Lower leg skin (tissue), 4 donors: ENCODE data around the gene MBOAT1. TPM values are rescaled to one million over a fixed set of nuclear protein-coding genes. Genes with fewer than 3 reads are reported as not detected.

ENCODE experiments used
- DNase-seq, 2 donors: peaks; one replicate each; pipeline ENCODE4 v3.0.0-alpha.2; 2019; ENCODE audit warnings: low spot score in 2 of 2
- H3K4me3 ChIP-seq: fragments of 200-600 bp; sonication (generic); 2 replicates; pipeline ENCODE4 v1.5.1; 2017; ENCODE audit warnings: mild to moderate bottlenecking, low read depth; ENCODE audit not compliant: poor library complexity, severe bottlenecking
- POLR2A ChIP-seq, 2 donors: fragments of 450-650 bp; IDR thresholded peaks; one replicate each; pipeline ENCODE4 v1.6.1; 2016 to 2017; ENCODE audit warnings: antibody characterized with exemption in 2 of 2, mild to moderate bottlenecking in 1 of 2, moderate library complexity in 1 of 2
- whole genome bisulfite sequencing, 2 donors: methylation state at CpG; one replicate each; pipeline ENCODE4 v1.1.5; 2018; 5-methylcytosine and 5-hydroxymethylcytosine counted together
- intact Hi-C: fragments of 100-400 bp; cut with DNase I; formaldehyde crosslinking; loops from one replicate; pipeline ENCODE4 v1.15.0; 2023; ENCODE audit warnings: low total_unique reads
- total RNA-seq, 4 donors: library from RNA; depleted of rRNA; stranded (reverse); fragments of >200 nt; gene quantifications; one replicate each; pipeline ENCODE4 v1.1.0, GENCODE V29; 2016
- TF ChIP-seq, protein P1 (sequence below), 3 donors: fragments of 450-650 bp; IDR thresholded peaks; one replicate each; pipeline ENCODE4 v1.5.1; 2016; ENCODE audit warnings: antibody characterized with exemption in 3 of 3, mild to moderate bottlenecking in 3 of 3, moderate library complexity in 2 of 3

Gene MBOAT1
- total RNA-seq, 4 donors from 2014 or later, result 5.8 to 8.2 (median 6.6) TPM

DNA sequence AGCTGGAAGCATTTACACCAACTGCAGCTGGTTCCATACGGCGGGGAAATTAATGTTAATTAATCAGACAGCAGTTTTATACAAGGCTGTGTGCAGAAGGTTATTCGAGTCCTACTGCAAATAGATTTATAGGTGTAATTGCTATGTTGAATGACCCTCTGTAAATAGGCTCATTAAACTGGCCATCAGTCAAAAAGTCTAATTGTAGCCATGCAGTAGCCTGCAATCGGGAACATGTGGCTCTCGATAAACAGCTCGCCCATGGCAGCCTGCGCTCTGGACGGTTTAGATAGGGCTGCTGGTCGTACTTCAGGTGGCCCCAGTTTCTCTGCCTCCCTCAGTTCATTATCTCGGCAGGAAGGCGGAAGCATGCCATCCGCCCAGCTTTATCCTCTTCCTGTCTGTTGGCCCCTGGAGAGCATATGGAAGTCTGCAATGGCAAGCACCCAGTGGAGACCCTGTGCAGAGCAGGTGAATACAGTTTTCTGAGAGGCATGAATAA lies 143.2 kb downstream of the MBOAT1 start:
- TF ChIP-seq, protein P1, sequence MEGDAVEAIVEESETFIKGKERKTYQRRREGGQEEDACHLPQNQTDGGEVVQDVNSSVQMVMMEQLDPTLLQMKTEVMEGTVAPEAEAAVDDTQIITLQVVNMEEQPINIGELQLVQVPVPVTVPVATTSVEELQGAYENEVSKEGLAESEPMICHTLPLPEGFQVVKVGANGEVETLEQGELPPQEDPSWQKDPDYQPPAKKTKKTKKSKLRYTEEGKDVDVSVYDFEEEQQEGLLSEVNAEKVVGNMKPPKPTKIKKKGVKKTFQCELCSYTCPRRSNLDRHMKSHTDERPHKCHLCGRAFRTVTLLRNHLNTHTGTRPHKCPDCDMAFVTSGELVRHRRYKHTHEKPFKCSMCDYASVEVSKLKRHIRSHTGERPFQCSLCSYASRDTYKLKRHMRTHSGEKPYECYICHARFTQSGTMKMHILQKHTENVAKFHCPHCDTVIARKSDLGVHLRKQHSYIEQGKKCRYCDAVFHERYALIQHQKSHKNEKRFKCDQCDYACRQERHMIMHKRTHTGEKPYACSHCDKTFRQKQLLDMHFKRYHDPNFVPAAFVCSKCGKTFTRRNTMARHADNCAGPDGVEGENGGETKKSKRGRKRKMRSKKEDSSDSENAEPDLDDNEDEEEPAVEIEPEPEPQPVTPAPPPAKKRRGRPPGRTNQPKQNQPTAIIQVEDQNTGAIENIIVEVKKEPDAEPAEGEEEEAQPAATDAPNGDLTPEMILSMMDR (IDR thresholded peaks at IDR 0.05), result no peak
- no peak for TF ChIP-seq POLR2A (IDR thresholded peaks at IDR 0.05)
- no peak for DNase-seq
- WGBS, 2 donors, result 53 to 68% methylated on average over 12 of the region's 12 CpGs
- intact Hi-C loops, result loop anchor here (10.0 kb wide), 1 partner anchor 1474 kb away; no protein-coding TSS in a partner anchor
- H3K4me3 ChIP-seq, result no peak overlapping the region

DNA sequence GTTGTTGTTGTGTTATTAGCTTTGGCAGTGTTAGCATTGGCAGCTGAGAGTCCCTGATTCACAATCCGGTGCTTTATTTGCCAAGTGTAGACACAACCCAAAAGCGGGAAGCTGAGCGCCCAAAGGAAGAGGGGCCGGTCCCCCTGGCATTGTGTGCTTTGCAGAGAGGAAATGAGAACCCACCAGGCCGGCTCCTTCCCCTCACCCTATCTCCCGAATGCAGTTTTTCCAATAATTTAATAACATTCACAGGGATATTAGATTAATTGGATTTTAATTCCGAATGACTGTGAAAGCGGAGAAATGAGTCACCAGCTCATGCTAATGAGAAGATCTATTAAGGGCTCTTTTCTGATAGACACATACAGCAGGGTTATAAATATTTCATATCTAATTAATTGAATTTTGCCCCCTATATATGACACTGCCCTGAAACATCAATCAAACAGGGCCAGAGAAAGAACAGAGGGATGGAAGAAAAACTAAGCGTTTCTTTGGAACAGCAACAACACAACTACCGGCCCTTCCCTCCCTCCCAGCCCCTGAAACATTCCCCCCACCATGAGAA lies 143.8 kb downstream of the MBOAT1 start:
- TF ChIP-seq POLR2A (IDR thresholded peaks at IDR 0.05), result no peak
- TF ChIP-seq, protein P1 (IDR thresholded peaks at IDR 0.05), result no peak
- H3K4me3 ChIP-seq, result no peak overlapping the region
- WGBS, 2 donors, result 67 to 74% methylated on average over 10 of the region's 10 CpGs
- no peak for DNase-seq
- intact Hi-C loops, result loop anchor here (10.0 kb wide), 1 partner anchor 1474 kb away; no protein-coding TSS in a partner anchor

DNA sequence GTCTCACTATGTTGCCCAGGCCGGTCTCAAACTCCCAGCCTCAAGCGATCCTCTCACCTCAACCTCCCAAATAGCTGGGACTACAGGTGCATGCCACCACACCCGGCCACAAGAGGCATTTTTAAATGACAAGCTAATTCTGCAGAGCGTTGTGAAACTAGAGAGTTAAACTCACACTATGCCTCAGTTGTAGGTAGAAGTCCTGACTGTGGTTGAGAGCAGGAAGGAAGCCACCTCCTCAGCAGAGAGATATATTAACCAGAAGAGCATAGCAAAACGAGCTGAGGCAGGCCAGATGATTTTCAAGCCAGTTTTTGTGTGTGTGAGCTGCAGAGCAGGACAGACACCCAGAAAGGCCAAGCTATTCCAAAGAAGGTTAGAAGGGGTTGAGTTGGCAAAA lies 150.3 kb downstream of the MBOAT1 start:
- 74 to 83% methylated on average over 5 of the region's 5 CpGs for WGBS, 2 donors
- intact Hi-C loops, result loop anchor here (10.0 kb wide), 1 partner anchor 1467 kb away; no protein-coding TSS in a partner anchor
- no peak for DNase-seq
- H3K4me3 ChIP-seq, result no peak overlapping the region
- TF ChIP-seq, protein P1 (IDR thresholded peaks at IDR 0.05), result no peak
- TF ChIP-seq POLR2A (IDR thresholded peaks at IDR 0.05), result no peak

DNA sequence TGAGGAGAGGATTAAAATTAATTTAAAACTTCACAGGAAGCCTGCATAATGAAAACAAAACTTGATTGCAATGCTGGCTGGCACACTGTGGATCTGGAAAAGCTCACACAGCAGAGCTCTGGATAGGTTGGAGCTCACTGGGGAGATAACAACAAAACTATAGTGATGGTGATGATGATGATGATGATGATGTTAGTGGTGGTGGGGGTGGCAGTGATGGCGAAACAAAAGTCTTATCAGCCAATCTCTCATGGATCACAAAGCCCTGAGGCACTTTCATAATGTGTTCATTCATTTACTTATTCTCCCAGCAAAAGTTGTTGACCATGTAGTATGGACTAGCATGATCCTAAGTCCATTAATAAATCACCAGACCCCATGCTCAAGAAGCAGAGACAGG lies 152.0 kb downstream of the MBOAT1 start:
- DNase-seq, result no peak
- TF ChIP-seq, protein P1 (IDR thresholded peaks at IDR 0.05), result no peak
- TF ChIP-seq POLR2A (IDR thresholded peaks at IDR 0.05), result no peak
- H3K4me3 ChIP-seq, result no peak overlapping the region
- intact Hi-C loops, result loop anchor here (10.0 kb wide), 1 partner anchor 1465 kb away; no protein-coding TSS in a partner anchor
- WGBS, 2 donors, result 75 to 86% methylated on average over 1 of the region's 1 CpG

DNA sequence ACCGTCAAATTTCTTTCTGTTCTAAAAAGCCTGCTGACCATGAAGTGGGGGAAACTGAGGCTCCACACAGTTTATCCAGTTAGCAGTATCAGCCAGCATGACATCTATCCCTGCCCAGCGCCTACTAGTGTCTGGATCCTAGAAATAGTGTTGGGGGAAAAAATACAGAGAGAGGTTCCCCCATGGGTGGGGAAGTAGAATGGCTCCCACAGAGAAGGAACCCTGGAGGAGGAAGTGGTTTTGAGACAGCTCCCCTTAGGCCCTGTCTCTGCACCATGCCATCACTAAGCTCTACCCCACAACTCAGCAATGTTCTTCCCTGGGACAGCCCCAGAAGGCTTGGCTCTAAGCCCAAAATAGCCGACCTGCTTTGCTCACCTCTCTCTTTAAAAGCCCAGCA lies 153.4 kb downstream of the MBOAT1 start:
- WGBS, 2 donors, result 66 to 72% methylated on average over 3 of the region's 3 CpGs
- intact Hi-C loops, result no loop called here
- H3K4me3 ChIP-seq, result no peak overlapping the region
- TF ChIP-seq POLR2A (IDR thresholded peaks at IDR 0.05), result no peak
- TF ChIP-seq, protein P1 (IDR thresholded peaks at IDR 0.05), result no peak
- no peak for DNase-seq
